ENCODE measurements around the gene FAM120AOS.
"Not testable (repeated sequence)": the region's sequence is repeated elsewhere in the genome, so short reads cannot be mapped to it uniquely, and the experiment has no call there.

Gene FAM120AOS

DNA sequence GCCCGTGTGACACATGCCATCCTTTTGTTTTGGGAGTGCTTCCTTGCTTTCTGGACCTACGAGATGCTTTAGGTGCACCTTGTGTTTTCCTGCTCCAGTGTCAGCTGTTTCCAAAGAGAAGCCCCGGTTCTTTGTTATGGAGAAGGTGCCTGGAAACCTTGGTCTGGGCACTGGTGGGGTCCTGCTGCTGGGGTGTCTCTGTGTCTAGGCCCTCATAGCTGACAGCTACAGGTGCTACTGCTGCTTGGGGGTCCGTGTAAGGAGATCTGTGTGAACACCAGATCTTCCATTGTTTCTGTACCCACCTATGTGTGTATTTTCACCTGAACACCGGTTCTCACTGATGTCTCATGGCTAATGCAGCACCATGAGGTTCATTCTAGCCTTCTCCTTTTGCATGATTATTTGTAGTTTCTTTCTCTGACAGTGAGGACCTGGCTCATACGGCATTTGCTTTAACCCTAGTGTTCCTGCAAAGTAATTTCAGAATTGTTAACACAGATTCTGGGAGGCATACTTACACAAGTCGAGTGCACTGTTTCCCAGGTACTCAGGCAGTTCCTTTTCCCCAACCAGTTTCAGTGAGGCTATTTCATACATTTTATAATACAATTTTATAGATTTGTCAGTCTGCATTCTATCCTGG, 13.2 kb upstream of the FAM120AOS start:
- no peak for DNase-seq

DNA sequence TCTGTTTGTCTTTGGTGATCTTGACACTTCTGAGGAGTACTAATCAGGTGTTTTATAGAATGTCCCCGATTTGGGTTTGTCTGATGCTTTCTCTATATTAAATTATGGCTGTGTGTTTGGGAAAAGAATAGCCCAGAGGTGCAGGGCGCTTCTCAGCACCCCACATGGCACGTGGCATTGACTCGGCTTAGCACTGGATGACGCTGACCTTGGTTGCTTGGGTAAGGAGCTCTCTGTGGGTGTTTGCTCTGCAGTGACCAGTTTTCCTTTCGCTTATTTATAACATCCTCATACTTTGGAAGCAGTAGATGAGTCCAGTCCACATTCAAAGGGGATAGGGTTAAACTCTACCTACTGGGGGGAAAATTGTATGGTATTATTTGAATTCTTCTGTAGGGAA, 12.5 kb upstream of the FAM120AOS start:
- DNase-seq, result no peak

DNA sequence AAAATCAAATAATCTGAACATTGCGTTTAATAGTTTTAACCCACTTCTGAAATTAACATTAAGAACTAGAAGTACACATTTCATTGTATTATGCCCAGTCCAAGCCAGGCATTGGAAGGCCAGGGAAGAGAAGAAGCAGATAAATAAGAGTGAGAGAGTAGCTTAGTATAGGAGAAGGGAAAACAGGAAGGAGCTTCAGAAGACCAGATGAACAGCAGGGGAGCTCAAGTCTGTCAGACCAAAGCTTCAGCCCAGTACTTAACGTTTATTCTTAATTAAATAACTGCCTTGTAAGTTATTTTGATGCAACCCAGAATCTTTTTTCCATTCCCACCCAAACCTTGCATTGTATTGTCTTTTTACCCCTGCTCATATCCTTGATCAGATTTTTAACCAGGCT, 11.5 kb upstream of the FAM120AOS start:
- DNase-seq, result no peak

DNA sequence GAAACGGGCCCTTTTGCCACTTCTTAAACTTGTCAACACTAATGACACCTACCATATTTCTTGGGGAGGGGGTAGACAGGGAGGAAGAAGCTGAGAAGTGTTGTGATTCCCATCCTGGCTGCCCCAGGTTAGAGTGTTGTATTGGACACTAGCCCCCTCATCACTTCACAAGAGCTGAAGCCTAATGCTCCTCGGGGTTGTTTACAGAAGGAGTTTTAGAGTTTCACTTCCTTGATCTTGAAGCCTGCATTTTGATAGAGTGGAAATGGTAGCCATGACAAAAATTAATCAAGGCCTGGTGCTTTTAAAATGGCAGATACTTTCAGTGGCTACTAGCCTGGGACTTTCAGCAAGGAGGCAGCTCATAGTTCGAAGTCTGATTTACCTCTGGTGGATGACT, 11.0 kb upstream of the FAM120AOS start:
- DNase-seq, result no peak

DNA sequence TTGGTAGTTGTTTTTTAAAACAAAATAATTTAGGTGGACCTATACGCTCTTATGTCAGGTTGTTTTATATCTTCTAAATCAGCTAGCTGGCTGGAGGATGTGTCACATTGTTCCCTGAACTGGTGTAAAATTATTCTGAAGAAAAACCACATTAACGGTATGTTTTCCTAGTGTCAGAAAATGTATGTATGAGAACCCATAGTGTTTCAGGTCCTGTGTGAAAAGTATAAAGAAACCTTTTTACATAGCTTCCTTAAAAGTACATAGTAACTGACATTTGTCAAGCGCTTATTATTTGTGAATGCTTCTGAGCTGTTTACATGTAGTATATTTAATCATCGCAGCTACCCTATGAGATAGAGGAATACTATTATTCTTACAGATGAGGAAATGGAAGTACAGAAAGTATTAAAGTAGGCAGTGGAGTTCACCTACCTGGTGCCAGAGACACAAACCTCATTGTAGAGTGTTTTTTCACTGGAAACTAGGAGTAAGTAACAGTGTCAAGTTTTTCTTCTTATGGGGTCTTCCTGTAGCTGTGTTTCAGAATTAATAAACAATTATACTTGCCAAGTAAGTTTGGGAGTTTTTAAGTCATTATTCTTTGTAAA, 10.4 kb upstream of the FAM120AOS start:
- no peak for DNase-seq

DNA sequence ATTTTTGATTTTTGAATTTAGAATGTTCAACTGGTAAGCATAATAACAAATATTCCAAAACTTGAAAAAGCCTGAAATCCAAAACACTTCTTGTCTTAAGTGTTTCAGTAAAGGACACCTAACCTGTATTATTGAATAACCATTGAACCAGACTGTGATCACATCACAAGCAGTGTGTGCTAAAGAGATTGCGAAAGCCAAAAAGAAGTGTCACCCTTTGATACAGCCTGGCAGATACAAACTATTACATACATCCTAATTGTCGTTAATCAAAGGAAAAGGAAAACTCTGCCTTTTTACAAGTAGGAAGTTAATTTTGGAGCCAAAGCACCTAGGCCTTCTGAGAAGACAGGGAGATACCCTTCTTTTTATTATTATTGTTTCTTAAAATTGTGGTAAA, 8.4 kb upstream of the FAM120AOS start:
- DNase-seq, result no peak

DNA sequence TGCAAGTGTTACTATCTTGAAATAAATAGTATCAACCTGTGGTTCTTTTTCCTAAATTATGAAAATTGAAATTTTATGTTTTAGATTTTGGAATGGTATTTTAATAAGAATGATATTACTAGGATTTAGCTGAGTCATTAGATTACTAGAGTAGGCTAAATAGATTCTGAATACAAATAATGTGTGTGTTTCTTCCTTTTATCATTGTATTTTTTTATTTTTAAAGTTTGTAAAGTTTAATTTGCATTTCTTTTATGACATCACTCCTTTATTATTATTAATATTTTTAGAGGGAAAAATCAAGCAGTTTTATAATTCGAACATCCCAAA, 8.0 kb upstream of the FAM120AOS start:
- DNase-seq, result no peak

DNA sequence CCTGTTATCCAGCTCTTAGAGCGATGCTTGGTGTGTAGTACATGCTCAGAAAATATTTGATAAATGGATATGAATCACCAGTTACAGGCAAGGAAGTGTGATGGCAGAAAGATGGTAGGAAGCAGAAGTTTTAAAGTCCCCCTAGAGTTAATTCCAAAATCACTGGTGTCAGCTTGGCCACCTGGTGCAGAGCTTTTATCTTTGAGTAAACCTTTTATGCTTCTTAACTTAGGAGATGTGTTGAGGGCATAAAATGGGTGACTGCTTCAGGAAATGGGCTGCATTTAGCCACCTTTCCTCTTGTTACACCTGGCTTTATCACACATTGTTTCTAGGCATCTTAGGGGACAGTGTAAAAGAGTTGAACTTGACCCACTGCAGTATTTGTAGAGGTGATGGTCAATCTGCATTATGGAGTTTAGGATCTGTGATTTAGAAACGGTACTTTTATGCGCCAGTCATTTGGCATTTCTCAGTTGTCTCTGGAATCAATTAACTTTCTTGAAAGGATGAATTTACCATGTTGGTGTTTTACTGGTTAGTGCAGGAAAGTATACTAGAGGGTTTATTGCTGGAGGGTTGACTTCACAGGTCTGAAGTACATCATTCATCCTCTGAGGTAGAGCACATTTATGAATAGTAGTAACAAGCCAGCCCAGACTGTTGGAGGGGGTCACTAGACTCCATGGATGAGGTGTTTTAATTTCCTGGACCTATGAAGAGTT, 7.5 kb upstream of the FAM120AOS start:
- no peak for DNase-seq

DNA sequence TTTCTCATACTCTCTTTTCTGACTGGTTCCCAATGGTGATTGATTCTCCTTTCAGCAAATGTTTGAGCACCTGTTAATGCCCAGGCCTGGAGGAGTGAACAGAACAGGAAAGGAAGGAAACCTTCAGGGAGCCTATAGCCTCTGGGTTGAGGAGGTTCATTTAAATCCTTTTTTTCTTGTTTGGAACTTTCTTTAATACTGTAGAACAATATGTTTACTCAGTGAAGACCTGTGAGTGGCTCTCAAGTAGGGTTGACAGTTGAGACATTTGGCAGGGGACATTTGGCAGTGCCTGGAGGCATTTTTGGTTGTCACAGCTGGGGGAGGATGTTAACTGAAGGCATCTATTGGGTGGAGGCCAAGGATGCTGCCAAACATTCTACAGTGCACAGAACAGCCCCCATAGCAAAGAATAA, 6.1 kb upstream of the FAM120AOS start:
- DNase-seq, result no peak

DNA sequence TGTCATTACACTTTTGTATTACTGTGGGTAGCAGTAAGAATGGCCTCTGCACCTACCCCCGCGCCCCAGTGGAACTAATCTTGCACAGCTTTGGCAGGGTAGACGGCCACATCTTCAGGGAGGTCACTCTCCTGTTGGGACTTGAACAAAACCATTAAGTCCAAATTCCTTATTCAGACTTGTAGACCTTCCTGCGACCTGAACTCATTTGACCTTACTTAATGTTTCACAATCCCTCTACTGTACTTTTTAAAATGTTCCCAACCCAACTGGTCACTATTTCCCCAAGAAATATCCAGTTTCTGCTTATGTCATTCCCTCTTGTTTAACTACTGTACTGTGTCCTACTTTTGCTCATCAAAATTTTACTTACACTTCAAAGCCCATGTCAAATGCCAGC, 5.3 kb upstream of the FAM120AOS start:
- DNase-seq, result no peak

DNA sequence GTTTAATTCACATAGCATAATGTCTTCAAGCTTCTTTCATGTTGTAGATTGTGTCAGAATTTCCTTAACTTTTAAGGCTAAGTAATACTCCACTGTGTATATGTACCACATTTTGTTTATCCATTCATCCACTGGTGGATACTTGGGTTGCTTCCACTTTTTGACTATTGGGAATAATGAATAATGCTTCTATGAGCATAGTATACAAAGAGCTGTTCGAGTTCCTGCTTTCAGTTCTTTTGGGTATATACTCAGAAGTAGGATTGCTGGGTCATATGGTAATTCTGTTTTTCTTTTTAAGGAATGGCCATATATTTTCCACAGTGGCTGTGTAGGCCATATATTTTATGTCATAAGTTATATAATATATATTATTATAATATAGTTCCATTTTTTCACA, 3.6 kb upstream of the FAM120AOS start:
- no peak for DNase-seq

DNA sequence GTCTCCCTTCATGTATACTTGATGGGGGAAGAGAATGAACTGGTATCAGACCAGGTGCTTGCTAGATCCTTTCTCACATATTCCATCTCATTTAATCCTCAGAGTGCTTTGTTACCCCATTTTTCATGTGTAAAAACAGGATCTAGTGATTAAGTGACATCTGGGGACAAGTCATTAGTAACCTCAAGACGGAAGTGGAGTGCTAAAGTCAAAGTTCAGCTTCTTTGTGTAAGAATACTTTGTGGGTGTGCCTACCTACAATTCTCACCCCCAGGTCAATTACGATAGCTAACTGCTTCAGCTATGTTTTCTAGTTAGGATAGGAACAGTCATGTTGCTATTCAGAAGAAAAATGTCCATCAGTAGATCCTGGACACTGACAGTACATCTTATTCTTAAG, 3.1 kb upstream of the FAM120AOS start:
- DNase-seq, result no peak

DNA sequence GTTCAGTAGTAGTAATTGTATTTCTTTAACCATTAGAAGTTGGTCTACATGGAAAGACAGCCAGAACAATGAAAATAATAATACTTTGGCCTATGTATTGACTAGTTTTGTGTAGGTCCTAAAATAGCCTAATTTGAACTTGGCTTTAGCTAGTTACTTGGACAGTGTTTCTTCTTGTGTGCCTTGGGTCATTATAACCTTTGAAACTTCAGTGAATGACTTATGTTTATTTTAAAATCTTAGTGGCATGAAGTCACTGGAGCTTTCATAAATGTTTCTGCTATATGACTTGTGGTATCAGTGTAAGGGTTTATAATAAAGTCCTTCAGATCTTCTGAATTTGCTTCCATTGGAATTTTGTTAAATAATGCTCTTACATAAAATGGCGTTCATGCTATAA, 2.6 kb upstream of the FAM120AOS start:
- no peak for DNase-seq

DNA sequence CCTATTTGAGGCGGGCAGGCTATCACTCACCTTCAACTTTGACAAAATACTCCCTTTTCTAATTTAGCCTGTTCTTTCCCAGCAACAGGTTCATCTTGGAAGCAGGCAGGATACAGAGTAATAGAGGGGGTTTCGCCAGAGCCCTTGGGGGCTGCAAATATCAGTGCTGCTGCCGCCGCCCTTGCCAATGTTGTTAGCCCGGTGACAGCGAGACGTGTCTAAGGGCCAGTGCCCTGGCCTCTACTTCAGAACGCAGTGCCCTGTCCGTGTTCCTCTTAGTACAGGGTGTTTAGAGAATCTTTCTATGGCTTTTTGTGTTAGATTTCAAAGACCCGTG, 703 bp downstream of the FAM120AOS start:
- peak; percentile 11 for DNase-seq

DNA sequence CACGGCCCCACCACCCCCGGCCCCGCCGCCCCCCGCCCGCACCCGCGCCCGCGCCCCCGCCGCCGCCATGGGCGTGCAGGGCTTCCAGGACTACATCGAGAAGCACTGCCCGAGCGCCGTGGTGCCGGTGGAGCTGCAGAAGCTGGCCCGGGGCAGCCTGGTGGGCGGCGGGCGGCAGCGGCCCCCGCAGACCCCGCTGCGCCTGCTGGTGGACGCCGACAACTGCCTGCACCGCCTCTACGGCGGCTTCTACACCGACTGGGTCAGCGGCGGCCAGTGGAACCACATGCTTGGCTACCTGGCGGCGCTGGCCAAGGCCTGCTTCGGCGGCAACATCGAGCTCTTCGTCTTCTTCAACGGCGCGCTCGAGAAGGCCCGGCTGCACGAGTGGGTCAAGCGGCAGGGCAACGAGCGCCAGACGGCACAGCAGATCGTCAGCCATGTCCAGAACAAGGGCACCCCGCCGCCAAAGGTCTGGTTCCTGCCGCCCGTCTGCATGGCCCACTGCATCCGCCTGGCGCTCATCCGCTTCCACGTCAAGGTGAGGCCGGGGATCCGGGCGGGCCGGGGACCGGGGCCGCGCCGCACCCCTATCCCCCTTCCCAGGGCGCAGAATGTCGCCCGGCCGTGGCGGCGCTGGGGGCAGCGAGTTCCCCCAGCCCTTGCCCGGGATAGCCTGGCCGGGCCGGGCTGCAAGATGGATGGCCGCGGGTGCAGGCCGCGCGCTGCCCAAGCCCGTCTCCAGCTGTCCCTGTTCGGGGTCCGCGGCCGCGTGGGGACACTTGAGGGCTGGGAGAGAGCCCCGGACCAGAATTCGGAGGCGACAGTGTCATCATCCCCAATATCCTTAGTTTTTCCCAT, 1.3 kb downstream of the FAM120AOS start:
- peak; percentile 25 for DNase-seq

DNA sequence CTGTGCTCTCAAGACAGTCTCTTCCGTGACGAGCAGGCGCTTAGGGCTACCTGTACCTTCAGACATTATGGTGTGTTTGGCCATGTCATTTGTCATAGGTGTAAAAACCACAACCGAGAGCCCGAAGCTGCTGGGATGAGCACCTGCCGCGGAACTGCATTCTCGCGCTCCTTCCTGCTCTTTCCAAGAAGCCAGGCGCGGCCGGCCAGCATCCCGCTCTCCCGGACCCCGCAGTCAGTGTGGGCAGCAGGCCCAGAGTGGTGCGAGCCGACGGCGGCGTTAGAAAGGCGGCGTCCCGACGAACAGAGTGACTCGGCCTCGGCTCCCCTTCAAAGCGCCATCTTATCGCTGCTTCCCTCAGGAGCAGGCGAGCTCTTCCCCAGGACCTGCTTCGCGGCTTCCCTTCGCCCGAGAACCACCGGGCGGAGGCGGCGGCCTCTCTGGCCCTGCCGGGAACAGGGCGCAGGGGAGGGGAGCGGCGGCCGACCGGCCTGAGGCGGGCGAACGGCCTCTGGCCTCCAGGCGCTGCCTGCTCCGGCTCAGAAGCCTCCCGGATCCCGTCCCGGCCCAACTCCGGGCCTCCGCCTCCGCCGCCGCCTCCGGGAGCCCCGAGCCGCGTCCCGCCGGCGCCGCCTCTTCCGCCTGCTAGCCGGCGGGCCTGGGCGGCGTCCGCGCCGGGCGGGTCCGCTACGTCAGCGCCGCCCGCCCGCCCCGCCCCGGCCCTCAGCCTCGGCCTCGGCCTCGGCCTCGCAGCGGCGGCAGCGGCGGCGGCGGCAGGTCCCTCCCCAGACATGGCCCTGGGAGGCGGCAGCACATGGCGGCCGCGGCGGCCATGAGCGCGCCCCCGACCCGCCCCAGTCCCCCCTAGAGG, 2.2 kb downstream of the FAM120AOS start, which contains the start of gene FAM120A:
Gene FAM120A, plus strand, starts transcription at position 741 of the 871 bp plus-strand sequence. CDS start 231 bp downstream, outside the sequence.
- peak; percentile 38 for DNase-seq

DNA sequence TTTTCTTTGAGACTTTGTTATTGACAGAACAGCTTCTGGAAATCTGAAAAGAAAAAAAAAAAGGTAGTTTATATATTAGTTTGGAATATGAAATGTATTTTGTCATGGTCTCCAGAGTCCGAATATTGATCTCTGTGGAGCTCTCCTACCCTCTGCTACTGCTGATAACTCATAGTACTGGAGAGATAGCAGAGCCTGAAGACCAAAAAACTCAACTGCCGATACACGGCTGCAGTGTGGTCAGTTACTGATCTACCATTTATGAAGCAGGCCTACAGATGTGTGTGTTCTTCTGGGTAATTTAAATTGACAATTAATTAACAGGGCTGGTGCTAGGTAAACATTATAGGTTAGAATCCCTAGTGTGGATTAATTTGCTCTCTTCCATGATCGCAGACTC, 5.7 kb downstream of the FAM120AOS start:
- no peak for DNase-seq

DNA sequence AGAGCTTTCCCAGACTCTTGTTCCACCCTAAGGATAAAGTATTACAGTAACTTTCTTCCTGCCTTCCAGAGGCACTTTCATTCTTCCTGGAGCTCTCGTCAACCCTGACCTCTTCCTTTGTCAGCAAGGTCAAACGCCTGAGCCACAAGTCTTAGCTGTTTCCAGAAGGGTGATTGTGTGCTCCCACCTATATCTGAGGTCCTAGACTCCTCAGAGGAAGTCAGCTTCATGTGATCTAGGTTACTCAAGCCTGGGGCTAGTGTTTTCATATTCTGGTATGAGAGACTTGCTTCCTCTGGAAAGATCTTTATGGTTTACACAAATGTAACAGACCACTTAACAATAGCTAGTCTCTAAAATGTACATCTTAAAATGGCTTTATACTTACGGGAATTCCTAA, 7.3 kb downstream of the FAM120AOS start:
- no peak for DNase-seq

DNA sequence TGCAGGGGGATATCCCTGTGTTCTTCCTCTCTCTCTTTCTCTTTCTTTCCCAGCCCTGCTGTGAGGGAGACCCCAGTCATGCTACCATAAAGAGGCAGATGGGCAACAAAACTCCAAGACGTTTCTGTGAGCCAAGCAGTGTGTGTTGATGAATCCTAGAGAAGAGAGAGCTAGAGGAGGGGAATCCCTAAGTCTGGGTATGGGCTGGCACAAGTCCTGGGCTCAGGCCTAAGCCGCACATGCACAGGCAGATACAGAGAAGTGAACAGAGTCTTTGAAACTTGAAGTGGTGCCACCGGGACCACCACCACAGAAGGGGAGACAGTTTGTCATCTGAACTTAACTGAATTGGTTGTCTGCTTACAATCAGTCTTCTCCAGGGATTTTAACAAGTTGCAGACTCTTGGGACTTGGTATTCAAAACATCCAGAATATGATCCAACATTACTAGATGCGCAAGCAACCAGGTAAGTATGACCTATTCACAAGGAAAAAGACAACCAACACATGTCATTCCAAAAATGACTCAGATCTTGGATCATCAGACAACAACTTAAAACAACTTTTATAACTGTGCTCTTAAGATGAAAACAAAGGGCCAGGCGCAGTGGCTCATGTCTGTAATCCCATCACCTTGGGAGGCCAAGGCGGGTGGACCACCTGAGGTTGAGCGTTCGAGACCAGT, 12.3 kb downstream of the FAM120AOS start:
- no peak for DNase-seq

DNA sequence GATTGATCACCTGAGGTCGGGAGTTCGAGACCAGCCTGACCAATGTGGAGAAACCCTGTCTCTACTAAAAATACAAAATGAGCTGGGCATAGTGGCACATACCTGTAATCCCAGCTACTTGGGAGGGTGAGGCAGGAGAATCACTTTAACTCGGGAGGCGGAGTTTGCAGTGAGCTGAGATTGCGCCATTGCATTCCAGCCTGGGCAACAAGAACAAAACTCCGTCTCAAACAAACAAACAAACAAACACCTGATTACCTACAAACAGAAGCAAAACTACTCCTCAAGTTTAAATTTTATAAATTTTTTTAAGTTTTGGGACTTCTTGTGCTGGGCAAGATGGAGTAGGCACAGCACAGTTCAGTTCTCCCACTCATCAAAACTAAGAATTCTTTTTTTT, 14.1 kb downstream of the FAM120AOS start:
- not testable (repeated sequence) for DNase-seq

DNA sequence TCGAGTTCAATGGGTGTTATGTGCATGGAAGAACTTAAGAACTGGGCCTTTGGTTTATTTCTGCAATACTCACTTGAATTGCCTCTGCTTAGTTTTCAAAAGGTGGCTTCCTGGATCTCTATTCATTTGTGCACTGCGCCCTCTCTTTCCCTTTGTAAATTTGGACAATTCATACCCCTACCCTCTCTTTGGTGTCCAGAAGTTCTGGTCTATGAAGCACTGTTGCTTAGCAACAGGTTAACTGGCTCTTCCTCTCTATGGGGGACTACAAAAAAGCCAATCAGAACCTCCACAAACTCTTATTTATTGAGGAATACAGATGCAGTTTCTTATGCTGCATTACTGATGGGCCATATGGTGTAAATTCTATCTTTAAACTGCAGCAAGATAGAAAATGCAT, 15.4 kb downstream of the FAM120AOS start:
- DNase-seq, result no peak
